Central memory CD8-positive, alpha-beta T cell (primary cell): ENCODE data around the gene OR5AK2.

Source experiments
- ATAC-seq: fragments of 150-1000 bp; cut with Tn5 transposase; replicated peaks from 2 replicates; pipeline ENCODE4 v1.10.0; 2022; ENCODE audit warnings: mild to moderate bottlenecking, moderate FRiP score, moderate number of reproducible peaks; ENCODE audit not compliant: poor library complexity, severe bottlenecking; ENCODE audit errors: extremely low read depth
- DNase-seq, 2 donors: peaks; one replicate each; pipeline ENCODE4 v3.0.0; 2021; ENCODE audit warnings: low spot score in 2 of 2
- H3K27ac Mint-ChIP-seq: one replicate; pipeline ENCODE4 v1.8.0; 2022; ENCODE audit warnings: low read depth, mild to moderate bottlenecking, moderate library complexity, mixed read lengths
- H3K27me3 Mint-ChIP-seq: one replicate; pipeline ENCODE4 v1.8.0; 2022; ENCODE audit warnings: mixed read lengths
- H3K36me3 Mint-ChIP-seq: one replicate; pipeline ENCODE4 v1.8.0; 2022; ENCODE audit warnings: mild to moderate bottlenecking, moderate library complexity, mixed read lengths; ENCODE audit not compliant: insufficient read depth
- H3K4me1 Mint-ChIP-seq: one replicate; pipeline ENCODE4 v1.8.0; 2022; ENCODE audit warnings: mixed read lengths
- H3K4me3 Mint-ChIP-seq: one replicate; pipeline ENCODE4 v1.8.0; 2022; ENCODE audit warnings: mild to moderate bottlenecking, moderate library complexity, mixed read lengths
- H3K9me3 Mint-ChIP-seq: one replicate; pipeline ENCODE4 v1.8.0; 2022; ENCODE audit warnings: mixed read lengths

Gene OR5AK2

GRCh38 chr11:57015679-57016078 is 27.0 kb downstream of the OR5AK2 start:
- no peaks in the 10 kb centered on the region for H3K9me3 Mint-ChIP-seq
- no peaks in the 10 kb centered on the region for H3K27me3 Mint-ChIP-seq
- no peaks in the 10 kb centered on the region for H3K36me3 Mint-ChIP-seq
- DNase-seq (no peak), ATAC-seq (no peak)
- H3K27ac Mint-ChIP-seq, result no peak overlapping the region
- no peak overlapping the region for H3K4me3 Mint-ChIP-seq
- H3K4me1 Mint-ChIP-seq, result no peaks in the 10 kb centered on the region

- no peak overlapping the region for H3K27ac Mint-ChIP-seq
Observed at GRCh38 chr11:57031556-57031955, 42.8 kb downstream of the OR5AK2 start.

More at GRCh38 chr11:57031556-57031955, 42.8 kb downstream of the OR5AK2 start:
- Mint-ChIP-seq H3K4me3 (no peak overlapping the region), H3K27me3 (no peaks in the 10 kb centered on the region), H3K9me3 (peaks cover 11% of the 10 kb centered on the region), H3K36me3 (no peaks in the 10 kb centered on the region), H3K4me1 (no peaks in the 10 kb centered on the region)
- DNase-seq, result no peak
- ATAC-seq, result no peak
